LHCN-M2 (cell line): ENCODE results near the gene PDZD2. TPM values are rescaled to one million over a fixed set of nuclear protein-coding genes. Genes with fewer than 3 reads are reported as not detected.
"Not testable (repeated sequence)": the region's sequence is repeated elsewhere in the genome, so short reads cannot be mapped to it uniquely, and the experiment has no call there.

Source experiments
- DNase-seq: peaks from one replicate; pipeline ENCODE4 v3.0.0-alpha.2; 2012; ENCODE audit warnings: low read depth
- total RNA-seq: library from RNA; depleted of rRNA; stranded (reverse); fragments of >200 nt; gene quantifications from 2 replicates; pipeline ENCODE4 v1.2.3, GENCODE V29; 2014

PDZD2 gene
- total RNA-seq, 1 experiment from 2014 or later = not detected

- DNase-seq = no peak
These were observed 429.6 kb downstream of the PDZD2 start for GRCh38 chr5:32068561-32068960.

- no peak for DNase-seq
These were observed 430.5 kb downstream of the PDZD2 start for GRCh38 chr5:32069396-32069795.

GRCh38 chr5:32071351-32071944 lies 432.5 kb downstream of the PDZD2 start:
- no peak for DNase-seq

GRCh38 chr5:32072054-32072453 lies 433.1 kb downstream of the PDZD2 start:
- no peak for DNase-seq

GRCh38 chr5:32074401-32074800 lies 435.5 kb downstream of the PDZD2 start:
- no peak for DNase-seq

- peak; percentile 52 for DNase-seq
These were observed 438.1 kb downstream of the PDZD2 start for GRCh38 chr5:32076699-32077695.

- DNase-seq = not testable (repeated sequence)
These were observed 439.9 kb downstream of the PDZD2 start for GRCh38 chr5:32078855-32079254.

GRCh38 chr5:32080565-32080964 lies 441.6 kb downstream of the PDZD2 start:
- DNase-seq = not testable (repeated sequence)

- no peak for DNase-seq
These were observed 443.8 kb downstream of the PDZD2 start for GRCh38 chr5:32082701-32083100.

GRCh38 chr5:32083981-32084430 lies 445.1 kb downstream of the PDZD2 start:
- no peak for DNase-seq

- DNase-seq = no peak
These were observed 448.5 kb downstream of the PDZD2 start for GRCh38 chr5:32087086-32088082.

- DNase-seq = no peak
These were observed 449.3 kb downstream of the PDZD2 start for GRCh38 chr5:32088214-32088613.

- no peak for DNase-seq
These were observed 450.4 kb downstream of the PDZD2 start for GRCh38 chr5:32089146-32090000.

GRCh38 chr5:32090026-32090754 lies 451.3 kb downstream of the PDZD2 start:
- no peak for DNase-seq

GRCh38 chr5:32090755-32091128 lies 451.8 kb downstream of the PDZD2 start:
- DNase-seq = no peak

- peak; percentile 60 for DNase-seq
These were observed 454.2 kb downstream of the PDZD2 start for GRCh38 chr5:32092938-32093812.

- DNase-seq = no peak
These were observed 455.8 kb downstream of the PDZD2 start for GRCh38 chr5:32094691-32095090.

GRCh38 chr5:32095261-32095671 lies 456.3 kb downstream of the PDZD2 start:
- DNase-seq = peak; percentile 27
